Fibroblast of skin of back (primary cell): Measurements from ENCODE around the gene RBPMS2.

Source experiments
- DNase-seq: peaks from one replicate; pipeline ENCODE4 v3.0.0-alpha.2; 2013

Gene RBPMS2

GRCh38 chr15:64690578-64691296 is 84.7 kb downstream of the RBPMS2 start:
- DNase-seq: no peak

GRCh38 chr15:64690008-64690407 is 85.4 kb downstream of the RBPMS2 start:
- no peak for DNase-seq
